ENCODE data around the gene RAI1.

Gene RAI1

GRCh38 chr17:17808706-17809432 lies 127.6 kb downstream of the RAI1 start (continued):
- peak; percentile 82; the same call in 1 of the 2 replicates for TF ChIP-seq ZSCAN5A (tag by site-specific recombination; IDR thresholded peaks at IDR 0.05)
- TF ChIP-seq ZNF391 (tag by site-specific recombination; IDR thresholded peaks at IDR 0.05; ENCODE audit: borderline replicate concordance, low read depth): peak; percentile 65; the same call in 1 of the 2 replicates
- TF ChIP-seq ZNF664 (tag by site-specific recombination; IDR thresholded peaks at IDR 0.05): no peak
- no peak for TF ChIP-seq ZNF558 (tag by site-specific recombination; IDR thresholded peaks at IDR 0.05)
- no peak for TF ChIP-seq TCF7L2 (IDR thresholded peaks at IDR 0.05; ENCODE audit: borderline replicate concordance, low read depth, low read length)
- no peak for TF ChIP-seq ZNF157 (tag by site-specific recombination; IDR thresholded peaks at IDR 0.05)
- no peak for TF ChIP-seq ZNF23 (tag by site-specific recombination; IDR thresholded peaks at IDR 0.05; ENCODE audit: borderline replicate concordance)
- no peak for TF ChIP-seq ZBTB26 (tag by site-specific recombination; optimal IDR thresholded peaks at IDR 0.05)
- no peak for TF ChIP-seq ZNF292 (tag by site-specific recombination; IDR thresholded peaks at IDR 0.05; ENCODE audit: borderline replicate concordance, low read depth)
- TF ChIP-seq ZNF24 (tag by site-specific recombination; IDR thresholded peaks at IDR 0.05): peak; percentile 60; the same call in 1 of the 2 replicates
- no peak for TF ChIP-seq ZNF488 (tag by site-specific recombination; IDR thresholded peaks at IDR 0.05)
- TF ChIP-seq ZBTB7A (tag by site-specific recombination; IDR thresholded peaks at IDR 0.05; ENCODE audit: low read depth): peak; percentile 27; the same call in 1 of the 2 replicates
- no peak for TF ChIP-seq GLI4 (tag by site-specific recombination; IDR thresholded peaks at IDR 0.05)
- TF ChIP-seq ZBTB6 (tag by site-specific recombination; IDR thresholded peaks at IDR 0.05): no peak
- no peak for TF ChIP-seq ZNF544 (tag by site-specific recombination; IDR thresholded peaks at IDR 0.05)
- TF ChIP-seq ZNF571 (tag by site-specific recombination; IDR thresholded peaks at IDR 0.05): no peak
- TF ChIP-seq SETDB1 (IDR thresholded peaks at IDR 0.05; ENCODE audit: insufficient read length, low read length): no peak
- 0 out of 2 replicates have a peak, but pooled peaks have one; percentile 13 for TF ChIP-seq ZNF629 (tag by site-specific recombination; IDR thresholded peaks at IDR 0.05)
- no peak for TF ChIP-seq BCL6B (tag by site-specific recombination; IDR thresholded peaks at IDR 0.05)
- TF ChIP-seq ZNF155 (tag by site-specific recombination; IDR thresholded peaks at IDR 0.05): no peak
- TF ChIP-seq ZNF785 (tag by site-specific recombination; IDR thresholded peaks at IDR 0.05): no peak
- no peak for TF ChIP-seq HOXA7 (CRISPR knock-in tag; IDR thresholded peaks at IDR 0.05; ENCODE audit: borderline replicate concordance)
- TF ChIP-seq TSHZ1 (tag by site-specific recombination; IDR thresholded peaks at IDR 0.05; ENCODE audit: borderline replicate concordance): no peak
- TF ChIP-seq SCRT2 (tag by site-specific recombination; IDR thresholded peaks at IDR 0.05): no peak
- no peak for TF ChIP-seq SCRT1 (tag by site-specific recombination; IDR thresholded peaks at IDR 0.05; ENCODE audit: borderline replicate concordance)
- TF ChIP-seq KLF7 (tag by site-specific recombination; IDR thresholded peaks at IDR 0.05; ENCODE audit: borderline replicate concordance): no peak
- TF ChIP-seq ZBTB1 (tag by site-specific recombination; IDR thresholded peaks at IDR 0.05): no peak
- TF ChIP-seq ZNF416 (tag by site-specific recombination; IDR thresholded peaks at IDR 0.05): no peak
- peak; percentile 37 for TF ChIP-seq ZBTB17 (tag by site-specific recombination; IDR thresholded peaks at IDR 0.05)
- no peak for TF ChIP-seq ZNF202 (tag by site-specific recombination; IDR thresholded peaks at IDR 0.05; ENCODE audit: borderline replicate concordance)
- TF ChIP-seq ZNF530 (tag by site-specific recombination; IDR thresholded peaks at IDR 0.05; ENCODE audit: low read depth): no peak
- no peak for TF ChIP-seq WT1 (tag by site-specific recombination; IDR thresholded peaks at IDR 0.05)

Measured in HEK293 (cell line).